Measurements from ENCODE around the gene DAB2IP.

GRCh38 chr9:121727295-121728020, 76.0 kb downstream of the DAB2IP start:
- TF ChIP-seq EZH2phosphoT487 (IDR thresholded peaks at IDR 0.05; ENCODE audit: borderline replicate concordance): no peak
- no peak for TF ChIP-seq CTCF (conservative IDR thresholded peaks at IDR 0.05; ENCODE audit: low read length)
